Measurements from ENCODE around the gene DCBLD2.

Gene DCBLD2

DNA sequence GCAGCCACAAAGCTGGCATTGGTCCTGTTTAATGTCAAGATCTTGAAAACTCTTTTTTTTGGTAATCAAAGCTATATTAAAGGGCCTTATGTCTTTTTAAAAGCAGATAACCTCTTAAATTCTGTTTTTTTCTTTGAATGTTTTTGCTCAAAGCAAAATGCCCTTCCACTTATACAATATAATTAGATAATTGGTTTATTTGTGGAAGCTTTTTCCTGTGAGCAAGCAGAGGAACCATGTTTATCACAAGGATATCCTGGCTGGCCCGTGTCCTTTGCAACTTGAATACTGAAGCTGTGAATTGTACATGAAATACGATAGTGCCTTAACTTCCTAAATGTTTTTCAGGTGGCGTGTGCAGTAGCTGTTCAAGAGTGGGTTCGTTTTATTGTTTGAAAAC is 135.8 kb downstream of the DCBLD2 start:
- Histone ChIP-seq H3K27me3 (no peaks in the 10 kb centered on the region), H3K36me3 (no peaks in the 10 kb centered on the region), H3K4me3 (no peak overlapping the region), H3K27ac (no peak overlapping the region), H3K9me3 (no peaks in the 10 kb centered on the region), H3K4me1 (peaks cover 0 to 30% (median 15%) of the 10 kb centered on the region in 4 donors)
- TF ChIP-seq, protein P1, sequence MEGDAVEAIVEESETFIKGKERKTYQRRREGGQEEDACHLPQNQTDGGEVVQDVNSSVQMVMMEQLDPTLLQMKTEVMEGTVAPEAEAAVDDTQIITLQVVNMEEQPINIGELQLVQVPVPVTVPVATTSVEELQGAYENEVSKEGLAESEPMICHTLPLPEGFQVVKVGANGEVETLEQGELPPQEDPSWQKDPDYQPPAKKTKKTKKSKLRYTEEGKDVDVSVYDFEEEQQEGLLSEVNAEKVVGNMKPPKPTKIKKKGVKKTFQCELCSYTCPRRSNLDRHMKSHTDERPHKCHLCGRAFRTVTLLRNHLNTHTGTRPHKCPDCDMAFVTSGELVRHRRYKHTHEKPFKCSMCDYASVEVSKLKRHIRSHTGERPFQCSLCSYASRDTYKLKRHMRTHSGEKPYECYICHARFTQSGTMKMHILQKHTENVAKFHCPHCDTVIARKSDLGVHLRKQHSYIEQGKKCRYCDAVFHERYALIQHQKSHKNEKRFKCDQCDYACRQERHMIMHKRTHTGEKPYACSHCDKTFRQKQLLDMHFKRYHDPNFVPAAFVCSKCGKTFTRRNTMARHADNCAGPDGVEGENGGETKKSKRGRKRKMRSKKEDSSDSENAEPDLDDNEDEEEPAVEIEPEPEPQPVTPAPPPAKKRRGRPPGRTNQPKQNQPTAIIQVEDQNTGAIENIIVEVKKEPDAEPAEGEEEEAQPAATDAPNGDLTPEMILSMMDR (IDR thresholded peaks at IDR 0.05): no peak
- no peak for DNase-seq
- intact Hi-C loops (cut with DNase I; ENCODE audit: low total_unique reads): no loop called here

DNA sequence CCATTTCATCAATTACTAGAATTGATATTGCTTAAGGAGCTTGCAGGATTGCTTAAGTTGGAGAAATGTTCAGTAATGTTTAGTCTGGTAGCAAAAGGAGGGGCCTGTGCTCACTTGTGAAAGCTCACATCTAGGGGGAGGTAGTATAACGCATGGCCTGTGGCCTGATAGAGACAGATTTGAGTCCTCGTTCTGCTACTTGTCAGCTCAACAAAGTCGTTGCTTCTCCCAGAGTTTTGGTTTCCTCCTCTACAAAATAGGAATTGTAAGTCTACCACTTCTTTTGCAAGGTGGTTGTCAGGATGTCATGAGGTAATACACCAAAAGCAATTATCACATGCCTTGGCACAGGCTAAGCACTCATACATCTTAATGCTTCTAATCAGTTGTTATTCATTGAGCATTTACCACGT is 137.0 kb downstream of the DCBLD2 start:
- H3K4me1 ChIP-seq: peaks cover 0 to 30% (median 15%) of the 10 kb centered on the region in 4 donors
- H3K27ac ChIP-seq: no peak overlapping the region

DNA sequence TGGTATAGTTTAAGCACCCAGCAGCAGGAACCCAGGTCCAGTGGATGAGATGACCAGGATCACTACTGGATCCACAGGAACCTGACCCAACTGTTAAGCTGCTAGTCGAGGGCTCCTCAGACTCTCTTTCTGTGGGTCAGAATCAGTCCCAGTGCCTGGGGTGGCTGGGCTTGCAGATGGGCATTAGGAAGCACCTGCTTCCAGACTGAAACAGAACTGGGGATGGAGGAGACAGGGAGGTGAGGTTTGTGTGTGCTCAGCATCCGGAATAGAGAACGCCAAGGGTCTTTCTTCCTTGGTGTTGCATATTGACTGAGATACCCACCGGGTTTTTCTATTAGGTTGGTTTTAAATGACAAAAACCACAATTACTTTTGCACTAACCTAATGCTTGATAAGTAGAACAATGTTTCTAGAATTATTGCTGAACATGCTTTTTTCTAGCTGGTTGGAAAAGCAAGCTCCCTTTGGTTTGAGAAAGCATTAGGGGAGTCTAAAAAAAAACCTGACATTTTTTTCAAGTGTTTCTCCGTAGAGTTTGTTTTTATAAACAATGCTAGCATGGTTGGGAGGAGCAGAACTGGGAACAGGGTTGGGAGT is 137.6 kb downstream of the DCBLD2 start:
- Histone ChIP-seq H3K27ac (peak overlapping the region; percentile 20 to 32), H3K36me3 (no peaks in the 10 kb centered on the region), H3K9me3 (no peaks in the 10 kb centered on the region), H3K4me3 (peak overlapping the region in 1 of 2 donors; percentile 13), H3K27me3 (no peaks in the 10 kb centered on the region), H3K4me1 (peaks cover 0 to 30% (median 15%) of the 10 kb centered on the region in 4 donors)
- no peak for DNase-seq
- TF ChIP-seq, protein P1 (IDR thresholded peaks at IDR 0.05): no peak
- intact Hi-C loops (cut with DNase I; ENCODE audit: low total_unique reads): no loop called here

More for the DNA sequence above, 137.0 kb downstream of the DCBLD2 start:
- DNase-seq: no peak
- Histone ChIP-seq H3K36me3 (no peaks in the 10 kb centered on the region), H3K9me3 (no peaks in the 10 kb centered on the region), H3K27me3 (no peaks in the 10 kb centered on the region), H3K4me3 (peak overlapping the region in 1 of 2 donors; percentile 13)
- intact Hi-C loops (cut with DNase I; ENCODE audit: low total_unique reads): no loop called here
- TF ChIP-seq, protein P1 (IDR thresholded peaks at IDR 0.05): no peak

DNA sequence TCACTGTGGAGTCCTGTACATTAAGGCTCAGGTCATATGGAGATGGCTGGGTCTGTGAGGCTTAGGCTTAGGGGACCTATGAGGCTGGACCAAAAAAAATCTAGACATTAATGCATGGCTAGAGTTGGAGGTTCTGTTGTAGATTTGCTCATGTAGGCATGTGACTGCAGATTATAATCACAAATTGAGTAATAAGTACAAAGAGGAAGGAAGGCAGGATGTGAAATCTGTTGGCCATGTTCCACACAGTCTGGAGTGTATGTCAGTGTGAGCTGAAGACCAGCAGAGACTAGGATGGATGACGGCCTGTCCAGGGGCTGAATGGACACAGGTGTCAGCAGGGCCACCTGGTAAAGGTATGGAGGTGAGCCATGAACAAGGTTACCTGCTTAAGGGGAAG is 138.4 kb downstream of the DCBLD2 start, which contains the start of gene ST3GAL6:
Gene ST3GAL6, plus strand, starts transcription at position 265 of the 400 bp plus-strand sequence. CDS start 5,101 bp downstream, outside the sequence.
- intact Hi-C loops (cut with DNase I; ENCODE audit: low total_unique reads): no loop called here
- Histone ChIP-seq H3K4me3 (peak within 1 kb of the TSS in 1 of 2 donors; percentile 13), H3K36me3 (no peaks in the 10 kb centered on the region), H3K27me3 (no peaks in the 10 kb centered on the region), H3K27ac (peak within 1 kb of the TSS; percentile 20 to 32), H3K4me1 (peaks cover 0 to 30% (median 15%) of the 10 kb centered on the region in 4 donors), H3K9me3 (no peaks in the 10 kb centered on the region)
- DNase-seq: peak; percentile 57 to 69
- TF ChIP-seq, protein P1 (IDR thresholded peaks at IDR 0.05): no peak

DNA sequence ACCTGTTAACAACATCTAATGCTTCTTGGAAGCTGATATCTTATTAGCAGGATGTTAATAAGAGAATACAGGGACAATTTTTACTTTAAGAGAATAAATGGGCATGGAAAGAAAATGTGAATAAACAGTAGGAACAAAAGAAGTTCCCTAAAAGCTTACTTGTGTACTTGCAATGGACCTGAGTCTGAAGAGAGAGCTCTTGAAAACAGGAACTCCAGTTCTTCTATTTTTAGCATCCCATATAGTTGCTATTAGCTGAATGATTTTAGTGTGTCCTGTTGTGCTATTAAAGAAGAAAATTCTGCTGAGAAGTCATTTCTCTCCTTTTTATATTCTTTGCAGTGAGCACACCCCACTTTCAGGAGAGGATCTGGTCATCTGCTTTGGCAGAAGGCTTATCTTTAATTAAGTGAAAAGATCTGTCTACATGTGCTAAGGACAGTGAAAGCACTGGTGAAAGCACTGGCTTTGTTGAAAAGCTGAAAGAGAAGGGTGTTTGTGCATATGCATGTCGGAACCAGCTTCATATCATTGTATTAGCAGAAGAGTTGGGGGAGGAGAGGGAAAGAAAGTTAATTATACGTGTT is 139.8 kb downstream of the DCBLD2 start:
- H3K9me3 ChIP-seq: no peaks in the 10 kb centered on the region
- TF ChIP-seq, protein P1 (IDR thresholded peaks at IDR 0.05): no peak
- H3K27ac ChIP-seq: no peak overlapping the region
- DNase-seq: no peak
- H3K4me1 ChIP-seq: peaks cover 0 to 33% (median 15%) of the 10 kb centered on the region in 4 donors
- no peak overlapping the region for H3K4me3 ChIP-seq
- H3K27me3 ChIP-seq: no peaks in the 10 kb centered on the region
- no peaks in the 10 kb centered on the region for H3K36me3 ChIP-seq
- intact Hi-C loops (cut with DNase I; ENCODE audit: low total_unique reads): no loop called here

All from tibial artery (tissue), 4 donors.